SK-N-SH (cell line): ENCODE measurements around the gene CCDC69. TPM values are rescaled to one million over a fixed set of nuclear protein-coding genes. Genes with fewer than 3 reads are reported as not detected.
A peak's percentile ranks its signal among the peaks of the same experiment; 100 is the strongest.

Source experiments
- CTCF ChIA-PET: fragments of 300-600, 350-600 bp; formaldehyde crosslinking; extraction: SDS; loops from one replicate; lab custom pipeline; 2021; lab: Yijun Ruan, JAX
- POLR2A ChIA-PET: fragments of 350-600 bp; sonication (Branson Sonifier 250); formaldehyde crosslinking; extraction: SDS; loops from one replicate; lab custom pipeline; 2020; ENCODE audit warnings: antibody characterized with exemption, inconsistent platforms; lab: Yijun Ruan, JAX
- DNase-seq: peaks from one replicate; pipeline ENCODE4 v3.0.0; 2012
- H2AFZ ChIP-seq: fragments of 200-600 bp; sonication (generic); 2 replicates; pipeline ENCODE4 v1.8.1; 2016; ENCODE audit warnings: antibody characterized with exemption, mild to moderate bottlenecking, low read depth
- H3F3A ChIP-seq: fragments of 200-600 bp; sonication (generic); replicated peaks from 2 replicates; pipeline ENCODE3; 2016; ENCODE audit warnings: antibody characterized with exemption, mild to moderate bottlenecking; ENCODE audit not compliant: insufficient read depth
- H3K27ac ChIP-seq, 2 experiments: fragments of 200-500 bp in 1 of 2; fragments of 200-600 bp in 1 of 2; sonication (Bioruptor generic) in 1 of 2; sonication (generic), shearing (Covaris generic) in 1 of 2; 2 replicates each; pipeline versions ENCODE4 v1.5.1 to v1.6.1; 2014 to 2016; ENCODE audit warnings: low read depth in 2 of 2, inconsistent platforms in 1 of 2, low read length in 1 of 2, mild to moderate bottlenecking in 1 of 2, mixed read lengths in 1 of 2
- H3K27me3 ChIP-seq: fragments of 200-600 bp; sonication (generic), shearing (Covaris generic); 2 replicates; pipeline ENCODE4 v1.6.1; 2016; ENCODE audit warnings: mixed run types; ENCODE audit not compliant: insufficient read depth
- H3K36me3 ChIP-seq, 2 experiments: fragments of 200-500 bp in 1 of 2; fragments of 200-600 bp in 1 of 2; sonication (Bioruptor generic) in 1 of 2; sonication (generic) in 1 of 2; replicated peaks in 1 of 2; 2 replicates each; pipeline versions ENCODE3 to v1.5.1; 2014 to 2016; ENCODE audit warnings: low read length in 1 of 2, mild to moderate bottlenecking in 1 of 2; ENCODE audit not compliant: insufficient read depth in 2 of 2, control insufficient read depth in 1 of 2
- H3K4me1 ChIP-seq, 2 experiments: fragments of 200-500 bp in 1 of 2; fragments of 200-600 bp in 1 of 2; sonication (Bioruptor generic) in 1 of 2; sonication (generic), shearing (Covaris generic) in 1 of 2; 2 replicates each; pipeline versions ENCODE4 v1.5.1 to v1.6.1; 2014 to 2016; ENCODE audit warnings: low read depth in 1 of 2, low read length in 1 of 2, mixed run types in 1 of 2; ENCODE audit not compliant: insufficient read depth in 2 of 2, control insufficient read depth in 1 of 2
- H3K4me2 ChIP-seq: fragments of 200-600 bp; sonication (generic), shearing (Covaris generic); 2 replicates; pipeline ENCODE4 v1.6.1; 2017; ENCODE audit warnings: mixed run types
- H3K4me3 ChIP-seq, 2 experiments: fragments of 200-500 bp in 1 of 2; fragments of 200-600 bp in 1 of 2; sonication (Bioruptor generic) in 1 of 2; sonication (generic), shearing (Covaris generic) in 1 of 2; 2 replicates each; pipeline versions ENCODE4 v1.5.1 to v1.8.1; 2014 to 2016; ENCODE audit warnings: low read depth in 2 of 2, inconsistent platforms in 1 of 2, low read length in 1 of 2, mild to moderate bottlenecking in 1 of 2, mixed read lengths in 1 of 2, moderate library complexity in 1 of 2
- H3K79me2 ChIP-seq: fragments of 200-600 bp; sonication (generic); 2 replicates; pipeline ENCODE4 v1.8.1; 2017; ENCODE audit warnings: mild to moderate bottlenecking; ENCODE audit not compliant: insufficient read depth
- H3K9ac ChIP-seq: fragments of 200-600 bp; sonication (generic); 2 replicates; pipeline ENCODE4 v1.6.1; 2017; ENCODE audit warnings: mixed run types
- H3K9me2 ChIP-seq: fragments of 200-600 bp; sonication (generic); 2 replicates; pipeline ENCODE4 v1.6.1; 2017; ENCODE audit warnings: mixed run types
- H3K9me3 ChIP-seq: fragments of 200-600 bp; sonication (generic); 2 replicates; pipeline ENCODE4 v1.6.1; 2017; ENCODE audit warnings: mixed run types, mild to moderate bottlenecking, moderate library complexity
- H4K20me1 ChIP-seq: fragments of 200-600 bp; sonication (generic); 2 replicates; pipeline ENCODE4 v1.6.1; 2017; ENCODE audit warnings: mild to moderate bottlenecking, mixed run types; ENCODE audit not compliant: insufficient read depth
- CHD2 ChIP-seq: fragments of 150-350 bp; IDR thresholded peaks from 2 replicates; pipeline ENCODE4 v1.6.1; 2018; ENCODE audit warnings: low read length; ENCODE audit not compliant: partially characterized antibody
- FOXM1 ChIP-seq: IDR thresholded peaks from 2 replicates; pipeline ENCODE4 v1.4.0; 2012; ENCODE audit warnings: low read depth, mild to moderate bottlenecking
- GABPA ChIP-seq: IDR thresholded peaks from 2 replicates; pipeline ENCODE4 v1.4.0; 2012; ENCODE audit warnings: low read depth, mild to moderate bottlenecking
- GATA2 ChIP-seq: sonication (generic); formaldehyde crosslinking; IDR thresholded peaks from 2 replicates; pipeline ENCODE4 v1.5.0; 2020; ENCODE audit warnings: mild to moderate bottlenecking, missing genetic modification reagents
- IRF3 ChIP-seq: fragments of 150-350 bp; IDR thresholded peaks from 2 replicates; pipeline ENCODE4 v1.6.1; 2016; ENCODE audit warnings: mild to moderate bottlenecking, low read depth, low read length
- MXI1 ChIP-seq: IDR thresholded peaks from 2 replicates; pipeline ENCODE4 v1.6.1; 2012; ENCODE audit warnings: mild to moderate bottlenecking, low read depth, low read length, improper control_type of control experiment
- PBX3 ChIP-seq: IDR thresholded peaks from 2 replicates; pipeline ENCODE4; 2012
- POLR2AphosphoS5 ChIP-seq: IDR thresholded peaks from 2 replicates; pipeline ENCODE4 v1.6.1; 2012; ENCODE audit warnings: low read depth, low read length
- SMC3 ChIP-seq: IDR thresholded peaks from 2 replicates; pipeline ENCODE4 v1.6.1; 2012; ENCODE audit warnings: low read depth, low read length, improper control_type of control experiment
- TEAD4 ChIP-seq: IDR thresholded peaks from 2 replicates; pipeline ENCODE4 v1.4.0; 2012; ENCODE audit warnings: mild to moderate bottlenecking, borderline replicate concordance; ENCODE audit not compliant: insufficient read depth
- USF2 ChIP-seq: fragments of 150-350 bp; IDR thresholded peaks from 2 replicates; pipeline ENCODE4 v1.6.1; 2017; ENCODE audit warnings: antibody characterized with exemption, low read length, low read depth, borderline replicate concordance
- YY1 ChIP-seq: IDR thresholded peaks from 2 replicates; pipeline ENCODE4 v1.4.0; 2012; ENCODE audit warnings: low read depth, mild to moderate bottlenecking
- WGBS: methylation state at CpG from one replicate; pipeline ENCODE4 v1.1.6; 2017; ENCODE audit warnings: low lambda C conversion rate; 5-methylcytosine and 5-hydroxymethylcytosine counted together
- polyA plus RNA-seq, 3 experiments: library from polyadenylated mRNA; depleted of rRNA; stranded (reverse); fragments of >200 nt; gene quantifications; 2 replicates each; pipeline ENCODE4 v1.2.3, GENCODE V29; 2012
- TF ChIP-seq, protein P1 (sequence below): fragments of 200-600 bp; sonication (generic); IDR thresholded peaks from 2 replicates; pipeline ENCODE4 v1.6.1; 2017; ENCODE audit warnings: antibody characterized with exemption, mild to moderate bottlenecking, moderate library complexity
- TF ChIP-seq, protein P2 (sequence below): IDR thresholded peaks from 2 replicates; pipeline ENCODE4 v1.6.1; 2012; ENCODE audit warnings: mild to moderate bottlenecking, low read depth, low read length, moderate library complexity

Gene CCDC69
- polyA plus RNA-seq, 1 of the 3 experiments (the other 2 are of a cell fraction) = 0.38 TPM

DNA sequence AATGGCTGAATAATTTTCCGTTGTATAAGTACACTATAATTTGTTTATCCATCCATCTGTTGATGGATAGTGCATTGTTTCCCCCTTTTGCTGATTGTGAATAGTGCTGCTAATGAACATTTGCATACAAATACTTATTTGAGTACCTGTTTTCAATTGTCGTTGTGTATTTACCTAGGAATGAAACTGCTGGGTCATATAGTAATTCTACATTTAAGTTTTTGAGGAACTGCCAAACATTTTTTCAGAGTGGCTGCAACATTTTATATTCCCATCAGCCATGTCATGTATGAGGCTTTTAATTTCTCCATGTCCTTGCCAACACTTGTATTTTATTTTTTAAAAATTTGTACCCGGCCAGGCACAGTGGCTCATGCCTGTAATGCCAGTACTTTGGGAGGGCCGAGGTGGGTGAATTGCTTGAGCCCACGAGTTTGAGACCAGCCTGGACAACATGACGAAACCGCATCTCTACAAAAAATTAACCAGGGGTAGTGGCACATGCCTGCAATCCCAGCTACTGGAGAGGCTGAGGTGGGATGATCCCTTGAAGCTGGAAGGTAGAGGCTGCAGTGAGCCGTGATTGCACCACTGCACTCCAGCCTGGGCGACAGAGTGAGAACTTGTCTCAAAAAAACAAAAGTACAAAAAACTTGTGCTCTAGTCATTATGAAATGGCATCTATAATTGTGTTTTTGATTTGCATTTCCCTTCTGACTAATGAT lies 64.1 kb downstream of the CCDC69 start:
- no peaks in the 10 kb centered on the region for H3K27me3 ChIP-seq
- peaks cover 18 to 27% of the 10 kb centered on the region in 2 experiments; a peak in 2 of 4 replicates for H3K4me1 ChIP-seq
- POLR2A ChIA-PET = no interaction called here
- no peak overlapping the region for H3K4me3 ChIP-seq
- TF ChIP-seq PBX3 (no peak), GABPA (no peak), CHD2 (no peak), SMC3 (no peak), POLR2AphosphoS5 (no peak), YY1 (no peak), USF2 (no peak), FOXM1 (no peak), TEAD4 (no peak)
- TF ChIP-seq, all 33 proteins: peak for 0
- H3K79me2 ChIP-seq = peaks cover 33% of the 10 kb centered on the region
- H3F3A ChIP-seq = no peaks in the 10 kb centered on the region
- no peaks in the 10 kb centered on the region for H3K9me2 ChIP-seq
- 85% methylated on average over 9 of the region's 9 CpGs for WGBS
- no peaks in the 10 kb centered on the region for H3K36me3 ChIP-seq
- H3K9me3 ChIP-seq = no peaks in the 10 kb centered on the region
- DNase-seq = no peak
- H3K27ac ChIP-seq = no peak overlapping the region
- no peak overlapping the region for H2AFZ ChIP-seq
- CTCF ChIA-PET = interaction anchor here (0.7 to 9.0 kb wide), 4 partner anchors 28 to 112 kb away, joined by 4 to 94 read pairs (median 5); no protein-coding TSS in a partner anchor
- no peak overlapping the region for H3K9ac ChIP-seq
- no peak overlapping the region for H3K4me2 ChIP-seq
- H4K20me1 ChIP-seq = no peaks in the 10 kb centered on the region

GRCh38 chr5:151158287-151158661 lies 65.6 kb downstream of the CCDC69 start:
- Histone ChIP-seq H3K4me3 (peak overlapping the region; percentile 82 to 96), H3K4me2 (peak overlapping the region; percentile 98), H3F3A (no peaks in the 10 kb centered on the region), H3K4me1 (peaks cover 18 to 31% of the 10 kb centered on the region in 2 experiments; a peak in 2 of 4 replicates), H3K9me3 (no peaks in the 10 kb centered on the region), H3K27me3 (no peaks in the 10 kb centered on the region), H3K36me3 (no peaks in the 10 kb centered on the region), H2AFZ (peak overlapping the region; percentile 97), H3K27ac (no peak overlapping the region; a peak in 1 of 4 replicates), H3K79me2 (peaks cover 44% of the 10 kb centered on the region), H3K9me2 (no peaks in the 10 kb centered on the region), H4K20me1 (0 out of 2 replicates have a peak, but pooled peaks cover 3% of the 10 kb centered on the region), H3K9ac (peak overlapping the region; percentile 90; the same call in 1 of the 2 replicates)
- POLR2A ChIA-PET = interaction anchor here (1.0 kb wide), 1 partner anchor 32 kb away, joined by 3 read pairs; no protein-coding TSS in a partner anchor
- CTCF ChIA-PET = interaction anchor here (0.8 to 3.1 kb wide), 6 partner anchors 8 to 157 kb away, joined by 3 to 28 read pairs (median 6); no protein-coding TSS in a partner anchor
- 81% methylated on average over 6 of the region's 6 CpGs for WGBS
- no peak for DNase-seq
- TF ChIP-seq MXI1 = no peak
- no peak for TF ChIP-seq CHD2
- no peak for TF ChIP-seq FOXM1
- no peak for TF ChIP-seq GATA2 (CRISPR knock-in tag)
- TF ChIP-seq, protein P1, sequence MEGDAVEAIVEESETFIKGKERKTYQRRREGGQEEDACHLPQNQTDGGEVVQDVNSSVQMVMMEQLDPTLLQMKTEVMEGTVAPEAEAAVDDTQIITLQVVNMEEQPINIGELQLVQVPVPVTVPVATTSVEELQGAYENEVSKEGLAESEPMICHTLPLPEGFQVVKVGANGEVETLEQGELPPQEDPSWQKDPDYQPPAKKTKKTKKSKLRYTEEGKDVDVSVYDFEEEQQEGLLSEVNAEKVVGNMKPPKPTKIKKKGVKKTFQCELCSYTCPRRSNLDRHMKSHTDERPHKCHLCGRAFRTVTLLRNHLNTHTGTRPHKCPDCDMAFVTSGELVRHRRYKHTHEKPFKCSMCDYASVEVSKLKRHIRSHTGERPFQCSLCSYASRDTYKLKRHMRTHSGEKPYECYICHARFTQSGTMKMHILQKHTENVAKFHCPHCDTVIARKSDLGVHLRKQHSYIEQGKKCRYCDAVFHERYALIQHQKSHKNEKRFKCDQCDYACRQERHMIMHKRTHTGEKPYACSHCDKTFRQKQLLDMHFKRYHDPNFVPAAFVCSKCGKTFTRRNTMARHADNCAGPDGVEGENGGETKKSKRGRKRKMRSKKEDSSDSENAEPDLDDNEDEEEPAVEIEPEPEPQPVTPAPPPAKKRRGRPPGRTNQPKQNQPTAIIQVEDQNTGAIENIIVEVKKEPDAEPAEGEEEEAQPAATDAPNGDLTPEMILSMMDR = no peak
- TF ChIP-seq, protein P2, sequence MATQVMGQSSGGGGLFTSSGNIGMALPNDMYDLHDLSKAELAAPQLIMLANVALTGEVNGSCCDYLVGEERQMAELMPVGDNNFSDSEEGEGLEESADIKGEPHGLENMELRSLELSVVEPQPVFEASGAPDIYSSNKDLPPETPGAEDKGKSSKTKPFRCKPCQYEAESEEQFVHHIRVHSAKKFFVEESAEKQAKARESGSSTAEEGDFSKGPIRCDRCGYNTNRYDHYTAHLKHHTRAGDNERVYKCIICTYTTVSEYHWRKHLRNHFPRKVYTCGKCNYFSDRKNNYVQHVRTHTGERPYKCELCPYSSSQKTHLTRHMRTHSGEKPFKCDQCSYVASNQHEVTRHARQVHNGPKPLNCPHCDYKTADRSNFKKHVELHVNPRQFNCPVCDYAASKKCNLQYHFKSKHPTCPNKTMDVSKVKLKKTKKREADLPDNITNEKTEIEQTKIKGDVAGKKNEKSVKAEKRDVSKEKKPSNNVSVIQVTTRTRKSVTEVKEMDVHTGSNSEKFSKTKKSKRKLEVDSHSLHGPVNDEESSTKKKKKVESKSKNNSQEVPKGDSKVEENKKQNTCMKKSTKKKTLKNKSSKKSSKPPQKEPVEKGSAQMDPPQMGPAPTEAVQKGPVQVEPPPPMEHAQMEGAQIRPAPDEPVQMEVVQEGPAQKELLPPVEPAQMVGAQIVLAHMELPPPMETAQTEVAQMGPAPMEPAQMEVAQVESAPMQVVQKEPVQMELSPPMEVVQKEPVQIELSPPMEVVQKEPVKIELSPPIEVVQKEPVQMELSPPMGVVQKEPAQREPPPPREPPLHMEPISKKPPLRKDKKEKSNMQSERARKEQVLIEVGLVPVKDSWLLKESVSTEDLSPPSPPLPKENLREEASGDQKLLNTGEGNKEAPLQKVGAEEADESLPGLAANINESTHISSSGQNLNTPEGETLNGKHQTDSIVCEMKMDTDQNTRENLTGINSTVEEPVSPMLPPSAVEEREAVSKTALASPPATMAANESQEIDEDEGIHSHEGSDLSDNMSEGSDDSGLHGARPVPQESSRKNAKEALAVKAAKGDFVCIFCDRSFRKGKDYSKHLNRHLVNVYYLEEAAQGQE = no peak
- no peak for TF ChIP-seq GABPA
- no peak for TF ChIP-seq IRF3
